HepG2 (cell line): ENCODE data around the gene TATDN2.

ENCODE experiments used
- KDM1A ChIP-seq: IDR thresholded peaks from 2 replicates; pipeline ENCODE4 v1.6.1; 2016; ENCODE audit warnings: missing compliant biosample characterization
- TEAD2 ChIP-seq: sonication (generic); formaldehyde crosslinking; IDR thresholded peaks from 2 replicates; pipeline ENCODE4 v1.9.0; 2021; ENCODE audit warnings: missing genetic modification reagents
- TF ChIP-seq, protein P1 (sequence below): sonication (generic); formaldehyde crosslinking; IDR thresholded peaks from 2 replicates; pipeline ENCODE4 v1.4.0; 2020; ENCODE audit warnings: missing genetic modification reagents

DNA sequence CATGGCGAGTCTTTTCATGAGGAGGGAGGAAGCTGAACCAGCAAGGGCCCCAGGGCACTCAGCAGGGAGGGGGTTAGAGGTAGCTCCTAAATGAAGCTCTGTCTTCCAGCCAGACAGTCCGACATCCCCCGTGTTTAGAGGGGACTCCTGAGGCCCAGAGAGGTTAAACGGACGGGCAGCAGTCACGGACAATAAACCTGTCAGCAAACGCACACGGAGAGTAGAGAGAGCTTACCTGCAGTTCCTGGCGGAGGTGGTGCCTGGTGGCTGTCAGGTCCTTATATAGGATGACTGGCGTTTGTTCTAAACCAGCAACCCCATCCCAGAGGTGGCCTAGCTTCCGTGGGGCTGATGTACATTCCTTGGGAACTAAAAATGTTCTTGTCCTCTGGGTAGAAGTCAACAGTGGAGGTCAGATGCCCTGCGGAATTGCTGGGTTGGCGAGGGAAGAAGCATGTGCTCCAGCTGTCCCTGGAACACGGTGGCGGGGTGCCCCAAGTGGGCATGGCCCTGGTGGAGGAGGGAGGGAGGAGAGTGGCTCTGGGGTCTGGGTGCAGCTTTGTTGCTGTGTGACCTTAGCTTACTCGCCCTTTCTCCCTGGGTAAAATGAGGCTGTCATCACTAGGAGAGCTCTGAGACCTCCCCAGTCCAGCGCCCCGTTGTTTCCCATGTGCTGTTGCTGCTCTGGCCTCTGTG, 42.4 kb downstream of the TATDN2 start:
- TF ChIP-seq, protein P1, sequence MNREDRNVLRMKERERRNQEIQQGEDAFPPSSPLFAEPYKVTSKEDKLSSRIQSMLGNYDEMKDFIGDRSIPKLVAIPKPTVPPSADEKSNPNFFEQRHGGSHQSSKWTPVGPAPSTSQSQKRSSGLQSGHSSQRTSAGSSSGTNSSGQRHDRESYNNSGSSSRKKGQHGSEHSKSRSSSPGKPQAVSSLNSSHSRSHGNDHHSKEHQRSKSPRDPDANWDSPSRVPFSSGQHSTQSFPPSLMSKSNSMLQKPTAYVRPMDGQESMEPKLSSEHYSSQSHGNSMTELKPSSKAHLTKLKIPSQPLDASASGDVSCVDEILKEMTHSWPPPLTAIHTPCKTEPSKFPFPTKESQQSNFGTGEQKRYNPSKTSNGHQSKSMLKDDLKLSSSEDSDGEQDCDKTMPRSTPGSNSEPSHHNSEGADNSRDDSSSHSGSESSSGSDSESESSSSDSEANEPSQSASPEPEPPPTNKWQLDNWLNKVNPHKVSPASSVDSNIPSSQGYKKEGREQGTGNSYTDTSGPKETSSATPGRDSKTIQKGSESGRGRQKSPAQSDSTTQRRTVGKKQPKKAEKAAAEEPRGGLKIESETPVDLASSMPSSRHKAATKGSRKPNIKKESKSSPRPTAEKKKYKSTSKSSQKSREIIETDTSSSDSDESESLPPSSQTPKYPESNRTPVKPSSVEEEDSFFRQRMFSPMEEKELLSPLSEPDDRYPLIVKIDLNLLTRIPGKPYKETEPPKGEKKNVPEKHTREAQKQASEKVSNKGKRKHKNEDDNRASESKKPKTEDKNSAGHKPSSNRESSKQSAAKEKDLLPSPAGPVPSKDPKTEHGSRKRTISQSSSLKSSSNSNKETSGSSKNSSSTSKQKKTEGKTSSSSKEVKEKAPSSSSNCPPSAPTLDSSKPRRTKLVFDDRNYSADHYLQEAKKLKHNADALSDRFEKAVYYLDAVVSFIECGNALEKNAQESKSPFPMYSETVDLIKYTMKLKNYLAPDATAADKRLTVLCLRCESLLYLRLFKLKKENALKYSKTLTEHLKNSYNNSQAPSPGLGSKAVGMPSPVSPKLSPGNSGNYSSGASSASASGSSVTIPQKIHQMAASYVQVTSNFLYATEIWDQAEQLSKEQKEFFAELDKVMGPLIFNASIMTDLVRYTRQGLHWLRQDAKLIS (CRISPR knock-in tag) = no peak
- no peak for TF ChIP-seq TEAD2 (CRISPR knock-in tag)
- no peak for TF ChIP-seq KDM1A (CRISPR knock-in tag)
